ENCODE results near the gene EPB41L2.
"Not testable (repeated sequence)": the region's sequence is repeated elsewhere in the genome, so short reads cannot be mapped to it uniquely, and the experiment has no call there.

EPB41L2 gene

GRCh38 chr6:131036143-131036542, 26.9 kb downstream of the EPB41L2 start:
- no peak for DNase-seq (ENCODE audit: low spot score)

DNA sequence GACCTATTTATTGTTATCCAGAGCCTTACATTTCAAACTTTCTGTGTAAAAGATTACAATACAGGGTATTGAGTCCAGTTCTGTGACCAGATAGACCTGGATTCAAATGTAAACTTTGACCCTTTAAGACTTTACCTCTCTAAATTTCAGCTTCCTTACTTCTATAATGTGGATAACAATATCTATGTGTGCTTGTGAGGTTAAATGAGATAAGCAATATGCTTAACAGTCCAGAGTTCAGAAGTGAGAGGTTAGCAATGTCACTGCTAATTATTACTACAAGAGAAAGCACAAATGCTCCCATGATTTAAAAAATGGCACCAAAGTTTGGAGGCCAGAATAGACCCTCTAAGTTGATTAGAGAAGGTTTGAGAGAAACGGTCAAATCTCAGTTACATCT, 27.5 kb downstream of the EPB41L2 start:
- DNase-seq (ENCODE audit: low spot score), result no peak

DNA sequence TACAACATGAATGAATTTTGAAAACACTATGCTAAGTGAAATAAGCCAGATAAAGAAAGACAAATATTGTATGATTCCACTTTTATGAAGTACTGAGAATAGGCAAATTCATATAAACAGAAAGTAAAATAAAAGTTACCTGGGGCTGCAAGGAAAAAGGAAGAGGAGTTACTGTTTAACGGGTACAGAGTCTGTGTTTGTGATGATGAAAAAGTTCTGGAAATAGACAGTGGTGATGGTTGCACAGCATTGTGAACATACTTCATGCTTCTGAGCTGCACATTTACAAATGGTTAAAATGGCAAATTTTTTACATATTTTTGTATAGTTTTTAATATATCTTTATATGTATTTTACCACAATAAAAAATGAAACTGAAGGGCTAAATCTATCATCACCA, 29.4 kb downstream of the EPB41L2 start:
- no peak for DNase-seq (ENCODE audit: low spot score)

DNA sequence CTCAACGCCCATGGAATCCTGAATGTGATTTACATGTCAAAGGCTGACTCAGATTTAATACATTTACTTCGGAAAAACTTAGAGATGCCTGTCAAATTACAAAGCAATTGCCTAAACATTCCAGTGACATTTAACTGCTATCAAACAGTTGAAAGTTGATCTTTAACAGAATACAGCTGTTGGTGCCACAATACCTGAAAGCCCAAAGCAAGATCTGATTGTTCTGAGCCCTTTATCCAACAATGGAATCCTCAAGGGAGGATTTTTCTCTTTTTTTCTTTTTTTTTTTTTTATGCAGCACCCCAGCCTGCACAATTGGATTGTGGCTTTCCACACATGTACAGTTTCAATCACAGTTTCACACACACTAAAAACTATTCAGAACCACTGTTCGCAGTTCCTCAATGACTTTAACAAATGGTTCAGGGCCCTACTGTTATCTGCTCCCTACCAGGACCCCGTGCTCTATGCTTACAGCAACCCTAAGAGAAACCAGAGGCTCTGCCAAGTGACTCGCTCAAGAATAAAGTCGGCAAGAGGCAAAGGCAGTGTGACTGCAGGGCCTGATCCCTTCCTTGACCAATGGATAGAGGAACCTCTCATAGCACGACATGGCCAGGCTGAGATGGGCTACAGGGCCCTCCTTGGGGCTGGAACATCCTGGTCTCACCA, 33.3 kb downstream of the EPB41L2 start:
- no peak for DNase-seq (ENCODE audit: low spot score)

- DNase-seq (ENCODE audit: low spot score), result no peak
These were observed 35.7 kb downstream of the EPB41L2 start for GRCh38 chr6:131027326-131027725.

GRCh38 chr6:131026243-131026642, 36.8 kb downstream of the EPB41L2 start:
- no peak for DNase-seq (ENCODE audit: low spot score)

DNA sequence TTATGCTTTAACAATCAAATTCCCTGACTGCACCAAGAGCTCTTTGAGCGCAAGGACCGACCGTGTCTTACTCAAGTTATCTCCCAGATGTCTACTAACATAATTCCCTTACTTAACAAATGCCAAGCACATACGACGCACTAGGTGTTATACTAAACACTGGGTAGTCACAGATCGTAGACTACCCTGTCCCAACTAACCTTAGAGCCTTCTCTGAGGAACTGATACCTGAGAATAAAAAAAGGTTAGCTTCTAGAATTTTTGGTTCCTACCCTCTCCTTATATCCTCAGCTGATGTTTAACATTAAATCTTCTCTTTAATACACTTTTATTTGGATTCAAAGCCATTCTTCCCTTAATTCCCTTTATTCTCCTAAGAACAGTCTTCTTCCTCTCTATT, 38.5 kb downstream of the EPB41L2 start:
- DNase-seq (ENCODE audit: low spot score), result no peak

- DNase-seq (ENCODE audit: low spot score), result no peak
These were observed 39.1 kb downstream of the EPB41L2 start for GRCh38 chr6:131023834-131024504.

- no peak for DNase-seq (ENCODE audit: low spot score)
These were observed 40.4 kb downstream of the EPB41L2 start for GRCh38 chr6:131022691-131023090.

DNA sequence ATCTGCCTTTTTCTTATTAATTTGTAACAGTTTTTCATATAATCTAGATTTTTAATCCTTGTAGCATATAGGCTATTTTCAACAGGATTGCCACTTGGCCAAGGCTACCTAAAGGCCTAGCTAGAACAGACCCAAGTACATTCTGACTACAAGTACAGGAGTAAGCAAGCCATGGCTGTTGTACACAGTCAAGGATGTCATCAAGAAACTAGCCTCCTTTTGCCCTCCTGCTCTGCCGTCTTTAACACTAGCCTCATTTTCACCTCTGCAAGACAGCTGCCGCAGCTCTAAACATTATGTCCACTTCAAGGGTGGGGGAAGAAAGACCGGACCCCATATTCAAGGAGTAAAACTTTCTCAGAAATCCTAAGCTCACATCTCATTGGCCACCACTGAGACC, 45.1 kb downstream of the EPB41L2 start:
- DNase-seq (ENCODE audit: low spot score), result no peak

DNA sequence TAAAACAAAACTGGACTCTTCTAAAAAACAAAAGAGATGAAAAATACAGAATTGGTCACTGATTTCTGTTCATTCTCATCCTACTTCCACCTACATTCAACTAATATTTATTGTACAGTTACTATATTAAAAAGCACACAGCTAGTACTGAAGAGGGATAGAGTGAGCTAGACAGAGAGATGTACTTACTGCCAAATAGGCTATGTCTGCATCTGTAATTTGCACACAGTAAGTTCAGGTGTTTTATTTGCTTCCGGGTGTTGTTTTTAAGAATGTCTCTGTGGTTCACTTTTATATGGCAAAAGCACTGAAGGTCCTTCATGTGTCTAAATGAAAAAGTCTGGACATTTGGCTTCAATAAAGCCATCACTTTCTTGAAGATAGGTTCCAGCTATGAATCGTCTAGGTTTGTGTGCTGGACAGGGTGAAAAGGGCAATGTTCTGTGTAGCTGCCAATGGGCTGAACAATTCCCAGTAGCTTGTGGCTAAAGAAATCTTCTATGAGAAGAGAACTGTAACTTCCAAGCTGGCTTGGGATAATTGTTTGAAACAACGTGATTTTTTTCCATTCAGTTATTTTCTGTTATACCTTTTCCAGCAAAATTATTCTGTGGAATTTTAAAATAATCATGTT, 47.3 kb downstream of the EPB41L2 start:
- DNase-seq (ENCODE audit: low spot score), result no peak

DNA sequence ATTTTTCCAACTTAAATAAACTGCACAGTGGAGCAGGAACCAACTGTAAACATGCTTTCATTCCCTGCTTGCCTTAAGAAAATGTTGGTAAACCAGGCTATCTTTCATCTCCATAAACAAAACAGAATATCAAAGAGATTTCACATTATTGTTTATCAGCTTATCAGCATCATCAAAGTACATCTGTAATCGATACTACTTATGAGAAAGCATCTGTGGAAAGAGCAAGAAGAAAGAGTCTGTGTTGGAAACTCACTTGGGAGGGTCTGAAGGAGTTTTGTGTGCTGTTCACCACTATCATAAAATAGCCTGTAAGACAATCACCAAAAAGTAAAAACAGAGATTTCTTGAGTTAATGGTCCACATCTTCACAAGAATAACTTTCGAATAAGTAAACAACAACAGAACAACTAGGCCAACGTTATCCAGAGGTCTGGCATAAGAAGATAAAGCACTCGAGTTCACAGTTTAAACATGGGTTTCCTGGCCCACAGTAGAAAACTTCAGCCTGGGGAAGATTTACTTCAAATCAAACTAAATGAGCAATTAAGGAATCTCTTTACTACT, 47.9 kb downstream of the EPB41L2 start:
- DNase-seq (ENCODE audit: low spot score), result no peak

GRCh38 chr6:131014080-131014776, 48.8 kb downstream of the EPB41L2 start:
- DNase-seq (ENCODE audit: low spot score), result no peak

- no peak for DNase-seq (ENCODE audit: low spot score)
These were observed 49.5 kb downstream of the EPB41L2 start for GRCh38 chr6:131013495-131013894.

- DNase-seq (ENCODE audit: low spot score), result no peak
These were observed 53.3 kb downstream of the EPB41L2 start for GRCh38 chr6:131009790-131010189.

- DNase-seq (ENCODE audit: low spot score), result not testable (repeated sequence)
These were observed 54.1 kb downstream of the EPB41L2 start for GRCh38 chr6:131008965-131009364.

DNA sequence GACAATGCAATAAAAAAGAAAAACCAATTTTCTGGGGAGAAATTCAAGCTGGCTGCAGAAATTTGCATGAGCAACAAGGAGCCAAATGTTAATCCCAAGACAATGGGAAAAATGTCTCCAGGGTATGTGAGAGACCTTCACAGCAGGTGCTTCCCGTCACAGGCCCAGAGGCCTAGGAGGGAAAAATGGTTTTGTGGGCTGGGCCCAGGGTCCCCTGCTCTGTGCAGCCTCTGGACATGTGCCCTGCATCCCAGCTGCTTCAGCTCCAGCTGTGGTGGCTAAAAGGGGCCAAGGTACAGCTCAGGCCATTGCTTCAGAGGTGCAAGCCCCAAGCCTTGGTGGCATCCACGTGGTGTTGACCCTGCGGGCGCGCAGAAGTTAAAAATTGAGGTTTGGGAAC, 55.1 kb downstream of the EPB41L2 start:
- DNase-seq (ENCODE audit: low spot score), result not testable (repeated sequence)

DNA sequence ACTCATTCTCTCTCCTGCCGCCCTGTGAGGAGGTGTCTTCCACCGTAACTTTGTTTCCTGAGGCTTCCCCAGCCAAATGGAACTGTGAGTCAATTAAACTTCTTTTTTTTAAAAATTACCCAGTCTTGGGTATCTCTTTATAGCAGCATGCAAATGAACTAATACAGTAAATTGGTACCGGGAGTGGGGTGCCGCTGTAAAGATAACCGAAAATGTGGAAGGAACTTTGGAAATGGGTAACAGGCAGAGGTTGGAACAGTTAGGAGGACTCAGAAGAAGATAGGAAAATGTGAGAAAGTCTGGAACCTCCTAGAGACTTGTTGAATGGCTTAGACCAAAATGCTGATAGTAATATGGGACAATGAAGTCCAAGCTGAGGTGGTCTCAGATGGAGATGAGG, 55.8 kb downstream of the EPB41L2 start:
- DNase-seq (ENCODE audit: low spot score), result no peak

DNA sequence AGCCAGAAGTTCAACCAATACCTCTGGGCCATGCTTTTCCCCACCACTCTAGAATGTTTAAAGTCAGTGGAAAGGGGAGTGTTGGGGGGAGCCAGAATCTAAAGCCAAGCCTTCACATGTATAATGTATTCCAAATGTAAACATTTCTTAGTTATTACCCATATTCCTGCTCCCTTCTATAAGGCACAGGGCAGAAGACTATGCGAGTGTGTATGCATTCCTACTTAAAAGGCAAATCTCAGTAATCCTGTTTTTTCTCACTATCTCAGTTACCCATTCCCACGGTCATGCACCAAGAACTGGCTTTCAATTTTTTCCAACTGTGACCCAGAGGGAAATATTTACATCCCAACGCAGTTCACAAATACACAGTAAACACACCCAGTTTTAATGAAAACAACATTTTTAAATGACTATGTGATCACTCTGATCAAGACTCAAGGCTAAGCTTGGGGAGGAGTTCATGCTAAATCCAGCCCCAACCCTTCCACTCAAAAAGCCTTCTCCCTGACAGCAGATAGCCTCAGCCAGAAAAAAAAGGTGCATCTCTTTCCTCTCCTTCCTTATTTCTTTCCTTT, 57.5 kb downstream of the EPB41L2 start:
- no peak for DNase-seq (ENCODE audit: low spot score)

DNA sequence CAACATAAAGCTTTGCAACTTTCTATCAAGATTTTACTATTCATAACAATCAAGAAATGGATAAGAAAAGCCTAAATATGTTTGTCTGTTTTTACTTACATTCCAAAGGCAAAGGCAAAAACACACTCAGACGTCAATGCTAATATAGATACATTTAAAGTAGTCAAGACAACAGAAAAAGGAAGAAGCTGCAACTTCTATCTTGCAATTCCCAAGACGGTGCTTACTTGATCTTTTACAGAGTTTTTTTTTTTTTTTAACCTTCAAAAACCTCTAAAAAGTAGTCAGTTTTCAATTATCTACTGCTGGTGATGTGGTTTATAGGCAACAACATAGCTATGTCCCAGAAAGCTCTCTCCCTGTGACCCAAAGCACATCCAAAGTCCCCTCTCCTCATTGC, 58.1 kb downstream of the EPB41L2 start:
- no peak for DNase-seq (ENCODE audit: low spot score)

DNA sequence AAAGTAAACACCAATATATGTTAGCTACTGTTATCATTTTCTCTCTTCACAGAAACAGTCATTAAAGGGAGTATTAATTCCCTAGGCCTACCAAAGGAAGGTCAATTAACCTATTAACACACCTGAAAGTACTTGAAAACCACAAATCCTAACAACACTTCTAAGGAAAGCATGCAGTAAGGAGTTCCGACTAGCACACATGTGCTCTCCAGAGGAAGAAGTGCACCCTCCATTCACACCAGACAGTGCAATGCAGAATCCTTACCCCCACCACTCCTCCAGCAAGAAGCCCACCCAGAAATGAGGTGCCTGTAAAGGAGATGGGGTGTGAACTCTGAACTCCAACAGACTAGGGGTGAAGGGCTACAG, 58.7 kb downstream of the EPB41L2 start:
- DNase-seq (ENCODE audit: low spot score), result no peak

All from left forelimb (tissue), 1 donor.